GM18909 (cell line): ENCODE data around the gene NETO1.
A peak's percentile ranks its signal among the peaks of the same experiment; 100 is the strongest.

Experiments
- ATAC-seq: cut with Tn5 transposase; IDR thresholded peaks from one replicate; pipeline ENCODE4 v1.9.1; 2021; ENCODE audit warnings: mild to moderate bottlenecking; ENCODE audit not compliant: unreplicated experiment, poor library complexity

The NETO1 gene

GRCh38 chr18:72847771-72848170, 20.0 kb downstream of the NETO1 start:
- ATAC-seq: no peak

GRCh38 chr18:72846736-72847533, 20.9 kb downstream of the NETO1 start:
- ATAC-seq: no peak

GRCh38 chr18:72843743-72844142, 24.0 kb downstream of the NETO1 start:
- ATAC-seq: no peak

- ATAC-seq: no peak
Measured at GRCh38 chr18:72840109-72840508, 27.7 kb downstream of the NETO1 start.

GRCh38 chr18:72834731-72835130, 33.1 kb downstream of the NETO1 start:
- no peak for ATAC-seq

GRCh38 chr18:72833471-72833870, 34.3 kb downstream of the NETO1 start:
- no peak for ATAC-seq

GRCh38 chr18:72830109-72830508, 37.7 kb downstream of the NETO1 start:
- ATAC-seq: no peak

GRCh38 chr18:72828601-72829000, 39.2 kb downstream of the NETO1 start:
- ATAC-seq: no peak

GRCh38 chr18:72826736-72827135, 41.1 kb downstream of the NETO1 start:
- no peak for ATAC-seq

- no peak for ATAC-seq
Measured at GRCh38 chr18:72823345-72823744, 44.4 kb downstream of the NETO1 start.

- ATAC-seq: no peak
Measured at GRCh38 chr18:72822202-72822601, 45.6 kb downstream of the NETO1 start.

- no peak for ATAC-seq
Measured at GRCh38 chr18:72820571-72820970, 47.2 kb downstream of the NETO1 start.

- no peak for ATAC-seq
Measured at GRCh38 chr18:72819050-72819449, 48.7 kb downstream of the NETO1 start.

GRCh38 chr18:72811047-72811446, 56.7 kb downstream of the NETO1 start:
- peak; percentile 74 for ATAC-seq

GRCh38 chr18:72808680-72809079, 59.1 kb downstream of the NETO1 start:
- no peak for ATAC-seq

- no peak for ATAC-seq
Measured at GRCh38 chr18:72799106-72799505, 68.7 kb downstream of the NETO1 start.

GRCh38 chr18:72783530-72783929, 84.3 kb downstream of the NETO1 start:
- ATAC-seq: no peak

- no peak for ATAC-seq
Measured at GRCh38 chr18:72774914-72775313, 92.9 kb downstream of the NETO1 start.

GRCh38 chr18:72772916-72773315, 94.9 kb downstream of the NETO1 start:
- ATAC-seq: no peak

GRCh38 chr18:72768681-72769229, 99.0 kb downstream of the NETO1 start:
- ATAC-seq: no peak

- peak; percentile 83 for ATAC-seq
Measured at GRCh38 chr18:72762515-72763122, 105.2 kb downstream of the NETO1 start.

- ATAC-seq: no peak
Measured at GRCh38 chr18:72752220-72752619, 115.6 kb downstream of the NETO1 start.
